ENCODE data around the gene C4orf36.
"Not testable (repeated sequence)": the region's sequence is repeated elsewhere in the genome, so short reads cannot be mapped to it uniquely, and the experiment has no call there.

Gene C4orf36

GRCh38 chr4:86916392-86916791, 24.2 kb upstream of the C4orf36 start:
- no peak for DNase-seq

DNA sequence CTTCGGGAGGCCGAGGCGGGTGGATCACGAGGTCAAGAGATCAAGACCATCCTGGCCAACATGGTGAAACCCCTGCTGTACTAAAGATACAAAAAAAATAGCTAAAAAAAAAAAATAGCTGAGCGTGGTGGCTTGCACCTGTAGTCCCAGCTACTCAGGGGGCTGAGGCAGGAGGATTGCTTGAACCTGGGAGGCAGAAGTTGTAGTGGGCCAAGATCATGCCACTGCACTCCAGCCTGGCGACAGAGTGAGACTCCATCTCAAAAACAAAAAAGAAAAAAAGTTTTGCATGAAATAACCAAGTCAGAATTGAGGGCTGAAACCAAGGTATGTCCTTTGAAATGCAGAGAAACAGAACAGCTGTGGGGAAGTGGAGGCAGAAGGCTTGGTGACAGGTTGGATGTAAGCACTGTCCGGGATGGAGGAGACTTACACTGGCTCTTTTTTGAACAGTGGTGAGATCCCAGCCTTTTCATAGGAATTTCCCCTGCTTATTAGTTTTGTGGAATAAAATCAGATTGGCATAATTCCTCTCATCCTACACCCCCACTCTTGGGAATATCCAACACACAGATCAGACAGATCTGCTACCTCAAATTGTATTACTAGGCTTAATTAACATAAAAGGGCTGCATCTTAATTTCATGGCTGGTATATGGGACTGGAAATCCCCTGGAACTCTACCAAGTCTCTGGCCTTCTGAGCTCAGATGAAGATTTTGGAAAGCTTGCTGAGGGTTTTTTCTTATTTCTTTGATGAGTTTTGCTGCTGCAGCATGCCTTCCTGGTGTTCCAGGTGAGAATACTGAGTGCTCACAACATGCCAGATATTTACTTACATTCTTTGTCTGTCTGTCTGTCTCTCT, 18.8 kb upstream of the C4orf36 start:
- DNase-seq = no peak

DNA sequence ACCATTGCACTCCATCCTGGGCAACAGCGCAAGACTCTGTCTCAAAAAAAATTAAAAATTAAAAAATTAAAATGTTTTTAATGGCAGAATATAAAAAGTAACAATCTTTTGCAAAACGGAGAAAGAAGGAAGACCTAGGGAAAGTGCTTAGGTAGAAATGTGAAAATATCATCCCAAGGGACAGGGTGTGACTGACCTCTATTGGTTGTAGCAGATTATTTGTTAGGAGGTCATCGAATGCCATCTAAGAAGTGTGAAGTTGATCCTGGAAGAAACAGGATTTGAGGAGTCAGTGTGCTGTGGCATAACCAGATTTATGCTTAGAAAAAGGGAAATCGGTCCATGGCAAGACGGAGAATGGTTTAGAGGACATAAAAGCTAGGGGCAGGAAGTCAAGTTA, 18.1 kb upstream of the C4orf36 start:
- no peak for DNase-seq

DNA sequence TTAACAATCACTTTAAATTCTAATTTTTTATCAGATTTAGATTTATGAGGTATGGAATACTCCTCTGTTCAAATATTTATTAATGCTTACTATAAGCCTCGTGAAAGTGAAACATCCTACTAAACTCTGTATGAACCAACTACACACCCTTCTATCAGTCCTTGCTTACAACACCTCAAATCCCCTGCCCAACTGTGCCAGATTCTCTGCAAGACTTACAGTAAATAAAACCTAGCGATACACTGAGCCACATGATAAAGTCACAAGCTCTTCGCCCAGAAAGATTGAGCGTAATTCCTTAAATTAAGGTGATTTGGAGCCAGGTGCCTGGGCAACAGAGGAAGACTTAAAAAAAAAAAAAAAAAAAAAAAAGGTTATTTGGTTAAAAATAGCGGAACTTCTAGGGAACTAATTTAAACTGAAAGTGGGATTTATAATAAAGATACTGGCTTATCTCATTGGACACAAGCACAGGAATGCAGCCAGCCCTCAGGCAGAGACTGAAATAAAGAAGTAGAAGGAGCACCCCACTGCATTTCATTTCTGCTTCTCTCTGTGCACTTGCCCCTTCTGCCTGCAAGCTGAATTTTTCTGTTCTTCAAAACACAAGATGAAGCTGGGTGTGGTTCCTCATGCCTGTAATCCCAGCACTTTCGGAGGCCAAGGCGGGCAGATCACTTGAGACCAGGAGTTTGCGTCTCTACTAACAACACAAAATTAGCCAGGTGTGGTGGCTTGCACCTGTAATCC, 17.5 kb upstream of the C4orf36 start:
- DNase-seq = no peak

- no peak for DNase-seq
Observed at GRCh38 chr4:86908251-86908657, 16.0 kb upstream of the C4orf36 start.

- DNase-seq = no peak
Observed at GRCh38 chr4:86901864-86902263, 9.6 kb upstream of the C4orf36 start.

DNA sequence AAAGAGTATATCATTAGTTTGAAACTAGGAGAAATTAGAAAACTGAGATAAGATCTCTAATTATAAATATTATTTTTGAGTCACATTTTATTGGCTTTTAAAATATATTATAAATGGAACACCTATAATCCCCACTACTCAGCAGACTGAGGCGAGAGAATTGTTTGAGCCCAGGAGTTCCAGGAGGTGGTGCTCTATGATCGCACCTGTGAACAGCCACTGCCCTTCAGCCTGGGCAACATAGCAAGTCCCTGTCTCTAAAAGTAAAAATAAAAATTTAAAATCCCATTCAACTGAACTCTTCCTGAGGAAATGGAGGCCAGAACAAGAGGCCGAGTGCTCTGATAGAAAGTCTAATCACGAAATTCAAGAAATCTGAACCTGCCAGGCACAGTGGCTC, 6.3 kb upstream of the C4orf36 start:
- no peak for DNase-seq

DNA sequence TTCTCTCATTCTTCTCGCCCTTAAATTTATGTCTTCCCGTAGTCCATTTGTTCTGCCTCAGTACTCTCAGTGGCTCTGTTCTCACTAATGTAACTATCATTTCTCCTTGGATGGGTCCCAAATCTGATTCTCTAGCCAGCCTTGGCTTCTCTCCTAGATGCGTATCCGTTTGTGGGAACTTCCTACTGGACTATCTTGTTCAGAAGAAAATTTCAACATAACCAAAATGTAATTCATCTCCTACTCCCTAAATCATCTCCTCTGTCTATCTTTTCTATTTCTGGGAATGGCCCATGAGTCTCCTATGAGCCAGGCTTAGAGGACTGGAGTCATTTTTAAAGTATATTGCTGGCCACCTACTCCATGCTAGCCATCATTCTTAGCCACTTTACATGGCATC, 4.4 kb upstream of the C4orf36 start:
- DNase-seq = no peak

DNA sequence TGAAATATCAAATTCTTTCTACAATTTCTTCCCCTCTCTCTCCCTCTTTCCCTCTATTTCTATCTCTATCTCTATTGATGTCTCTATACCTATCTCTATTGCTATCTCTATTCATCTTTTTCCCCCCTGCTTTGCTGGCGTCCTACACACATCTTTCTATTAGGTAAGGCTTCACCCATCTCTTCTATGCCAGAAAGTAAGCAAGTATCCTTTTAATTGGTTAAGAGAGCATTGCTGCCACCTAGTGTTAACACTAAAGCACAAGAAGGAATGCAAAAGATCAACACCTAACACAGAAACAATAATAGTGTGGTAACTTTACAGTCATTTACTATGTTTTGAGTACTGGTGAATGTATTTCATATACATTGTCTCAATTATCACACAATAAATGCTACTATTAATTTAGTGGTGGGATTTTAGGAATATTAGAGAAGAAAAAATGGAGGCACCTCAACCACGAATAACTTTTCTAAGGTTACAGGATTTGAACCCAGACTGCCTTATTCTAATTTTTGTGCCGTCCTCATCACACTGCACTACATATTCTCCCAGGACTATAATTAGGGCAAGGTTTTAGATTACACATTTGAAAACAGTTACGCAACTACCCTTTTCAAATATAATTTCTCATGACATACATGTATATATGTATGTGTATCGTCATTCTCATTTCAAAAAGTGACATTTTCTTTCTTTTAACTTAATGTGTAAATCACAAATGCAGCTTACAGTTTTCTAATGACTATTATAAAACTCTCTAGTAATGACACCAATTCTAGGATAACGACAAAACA, 3.7 kb upstream of the C4orf36 start:
- DNase-seq = no peak

GRCh38 chr4:86894455-86894854, 2.2 kb upstream of the C4orf36 start:
- no peak for DNase-seq

GRCh38 chr4:86893136-86893535, 914 bp upstream of the C4orf36 start:
- no peak for DNase-seq

DNA sequence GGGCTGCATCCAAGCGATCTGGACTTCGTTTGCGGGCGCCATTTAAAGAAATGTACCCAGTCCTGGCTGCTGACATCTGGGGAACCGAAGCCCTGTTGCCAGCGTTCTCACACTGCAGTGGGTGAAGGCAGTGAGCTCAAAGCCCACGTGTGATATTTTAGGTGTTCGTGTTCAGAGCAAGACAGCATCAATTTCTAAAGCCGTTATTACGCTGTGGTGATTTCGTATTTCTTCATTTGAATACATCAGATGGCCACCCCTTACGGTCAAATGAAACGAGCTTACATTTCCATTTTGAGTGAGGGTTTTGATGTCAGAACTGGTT, 376 bp upstream of the C4orf36 start:
- no peak for DNase-seq

DNA sequence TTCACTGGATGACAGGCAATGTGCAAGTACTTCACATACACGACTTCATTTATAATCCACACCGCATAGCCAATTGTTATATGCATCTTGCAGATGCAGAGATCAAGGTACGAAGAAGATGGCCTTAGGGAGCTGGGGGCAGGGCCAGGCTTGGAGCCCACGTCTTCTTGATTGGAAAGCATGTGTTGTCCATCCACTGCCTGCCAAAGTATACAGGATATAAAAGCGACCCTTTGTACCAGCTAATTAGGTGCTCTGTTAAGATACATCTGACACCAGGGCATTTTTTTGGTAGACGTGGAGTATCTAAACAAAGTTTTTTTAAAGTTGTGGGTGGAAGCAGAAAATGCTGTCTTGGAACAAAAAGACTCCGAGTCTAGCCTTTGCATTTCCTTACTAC, 1.4 kb downstream of the C4orf36 start:
- DNase-seq = no peak

DNA sequence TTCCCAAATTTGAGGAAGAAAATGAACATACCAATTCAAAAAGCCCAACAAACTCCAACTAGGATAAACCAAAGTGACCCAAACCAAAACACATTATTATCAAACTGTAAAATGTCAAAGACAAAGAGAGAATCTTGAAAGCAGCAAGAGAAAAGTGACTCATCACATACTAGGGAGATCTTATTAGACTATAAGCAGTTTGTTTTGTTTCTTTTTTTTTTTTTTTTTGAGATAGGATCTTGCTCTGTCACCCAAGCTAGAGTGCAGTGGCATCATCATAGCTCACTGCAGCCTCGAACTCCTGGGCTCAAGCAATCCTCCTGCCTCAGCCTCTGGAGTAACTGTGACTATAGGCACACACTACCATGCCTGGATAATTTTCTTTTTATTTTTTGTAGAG, 12.6 kb downstream of the C4orf36 start:
- DNase-seq = no peak

GRCh38 chr4:86878640-86879039, 13.6 kb downstream of the C4orf36 start:
- no peak for DNase-seq

GRCh38 chr4:86876894-86877685, 15.1 kb downstream of the C4orf36 start:
- no peak for DNase-seq

- not testable (repeated sequence) for DNase-seq
Observed at GRCh38 chr4:86875436-86875835, 16.8 kb downstream of the C4orf36 start.

GRCh38 chr4:86872135-86872534, 20.1 kb downstream of the C4orf36 start:
- no peak for DNase-seq

- no peak for DNase-seq
Observed at GRCh38 chr4:86870442-86871069, 21.7 kb downstream of the C4orf36 start.

DNA sequence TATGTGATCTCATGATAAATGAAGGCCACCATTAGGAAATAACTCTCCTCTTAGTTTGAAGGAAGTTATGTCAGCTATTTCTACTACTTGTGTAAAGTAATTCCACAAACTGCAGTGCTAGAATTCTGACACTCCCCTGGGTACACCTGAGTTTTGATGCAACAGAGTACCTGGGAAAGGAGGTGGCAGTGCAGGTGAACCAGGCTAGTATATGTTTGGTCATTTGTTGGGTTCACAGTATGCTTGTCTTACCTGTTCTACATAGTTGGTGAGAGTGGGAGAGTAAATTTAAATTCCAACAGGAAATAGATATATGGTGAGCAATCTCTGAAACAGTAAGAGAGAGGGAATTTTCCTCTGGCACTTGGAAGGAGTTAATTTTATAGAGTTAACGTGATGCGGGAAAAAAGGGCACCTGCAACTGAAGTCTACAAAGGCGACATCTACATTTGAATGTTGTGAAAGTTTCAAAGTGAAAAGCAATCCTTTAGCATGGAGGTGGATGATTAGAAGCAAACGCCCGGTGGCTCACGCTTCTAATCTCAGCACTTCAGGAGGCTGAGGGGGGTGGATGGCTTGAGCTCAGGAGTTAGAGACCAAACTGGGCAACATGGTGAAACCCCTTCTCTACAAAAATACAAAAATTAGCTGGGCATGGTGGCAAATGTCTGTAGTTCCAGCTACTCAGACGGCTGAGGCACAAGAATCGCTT, 34.7 kb downstream of the C4orf36 start:
- no peak for DNase-seq

GRCh38 chr4:86856896-86857295, 35.3 kb downstream of the C4orf36 start:
- no peak for DNase-seq

DNA sequence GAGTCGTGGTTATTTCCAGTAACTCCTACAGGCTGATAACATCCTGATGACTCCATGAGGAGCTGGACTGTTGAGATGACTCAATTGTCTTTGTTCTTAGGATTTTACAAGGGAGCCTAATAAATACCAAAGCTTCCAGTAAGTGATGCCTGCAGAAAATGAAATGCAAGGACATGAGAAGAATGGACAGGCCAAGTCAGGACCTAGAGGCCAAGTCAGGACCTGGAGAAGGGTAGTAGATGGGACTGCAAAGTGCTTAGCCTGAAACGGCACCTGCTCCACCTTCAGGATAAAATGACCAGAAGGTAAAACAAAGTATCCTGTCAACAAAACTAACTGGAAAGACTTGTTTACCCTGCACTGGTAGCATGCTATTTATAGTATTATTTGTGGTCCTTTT, 36.6 kb downstream of the C4orf36 start:
- no peak for DNase-seq
